Adrenal gland (tissue), 12 donors: ENCODE results near the gene CST5. TPM values are rescaled to one million over a fixed set of nuclear protein-coding genes. Genes with fewer than 3 reads are reported as not detected.

Experiments used
- DNase-seq, 7 donors: peaks; one replicate each; pipeline ENCODE4 v3.0.0-alpha.2; 2019 to 2020
- H3K27ac ChIP-seq, 5 donors: fragments of 200-600 bp; sonication (generic) in 4 of 5; 1 replicate in 3 of 5; 2 replicates in 2 of 5; pipeline versions ENCODE4 v1.5.1 to v1.8.0; 2016 to 2020; ENCODE audit warnings: mild to moderate bottlenecking in 1 of 5
- H3K27me3 ChIP-seq: fragments of 200-600 bp; 2 replicates; pipeline ENCODE4 v1.8.0; 2021
- H3K36me3 ChIP-seq, 2 donors: fragments of 200-600 bp; replicated peaks in 1 of 2; 1 replicate in 1 of 2; 2 replicates in 1 of 2; pipeline versions ENCODE4 v1.5.1 to v1.8.0; 2018 to 2022
- H3K4me1 ChIP-seq, 2 donors: fragments of 200-600 bp; replicated peaks in 1 of 2; 1 replicate in 1 of 2; 2 replicates in 1 of 2; pipeline versions ENCODE4 v1.5.1 to v1.8.0; 2018 to 2021
- H3K4me3 ChIP-seq, 4 donors: fragments of 200-600 bp; sonication (generic) in 3 of 4; one replicate each; pipeline ENCODE4 v1.5.1; 2016 to 2018
- H3K9me3 ChIP-seq, 3 donors: fragments of 200-600 bp; sonication (generic) in 1 of 3; replicated peaks in 1 of 3; 1 replicate in 2 of 3; 2 replicates in 1 of 3; pipeline versions ENCODE4 v1.5.1 to v1.8.0; 2016 to 2021
- CTCF ChIP-seq, 6 experiments: fragments of 450-650 bp in 4 of 6; fragments of 200-600 bp in 2 of 6; sonication (generic) in 1 of 6; IDR thresholded peaks; 1 replicate in 5 of 6; 2 replicates in 1 of 6; pipeline versions ENCODE4 v1.5.1 to v1.8.0; 2016 to 2021; ENCODE audit warnings: antibody characterized with exemption in 6 of 6, mild to moderate bottlenecking in 2 of 6, moderate library complexity in 1 of 6
- POLR2A ChIP-seq, 2 donors: fragments of 450-650 bp; IDR thresholded peaks; one replicate each; pipeline ENCODE4 v1.6.1; 2017; ENCODE audit warnings: antibody characterized with exemption in 2 of 2, mild to moderate bottlenecking in 2 of 2, moderate library complexity in 1 of 2
- WGBS, 4 donors: extraction: QIAGEN DNeasy Blood & Tissue Kit in 2 of 4; methylation state at CpG; one replicate each; pipeline versions ENCODE4 v1.1.5 to v1.1.7; 2013 to 2017; 5-methylcytosine and 5-hydroxymethylcytosine counted together
- intact Hi-C, 2 donors: fragments of 100-400 bp; cut with DNase I; formaldehyde crosslinking; loops; one replicate each; pipeline versions ENCODE4 v1.14.1 to v1.15.0; 2022 to 2023
- polyA plus RNA-seq, 3 donors: library from polyadenylated mRNA; stranded (reverse); fragments of 200-250 nt in 2 of 3; fragments of 350-450 nt in 1 of 3; fragmentation: Illumina TruSeq in 1 of 3; extraction: RNeasy Lipid Tissue Mini Kit (QIAGEN cat#74804) in 1 of 3; gene quantifications; one replicate each; pipeline ENCODE4 v1.2.3, GENCODE V29; 2013 to 2014
- total RNA-seq, 9 donors: library from RNA; depleted of rRNA in 4 of 9; stranded (reverse); fragments of >200 nt in 4 of 9; fragments of 120-200 nt in 1 of 9; fragmentation: NEBNext Ultra II Directional in 1 of 9; extraction: Animal tissue kit (Norgen Biotek cat#: 25700) in 1 of 9; gene quantifications; one replicate each; pipeline versions ENCODE4 v1.1.0 to v1.2.4, GENCODE V29; 2013 to 2023
- donor health status: healthy with polysubstance abuse.
- donor health status: Bipolar disorder and iron deficiency.
- donor health status: DM: yes; HTN: yes; CAD: no.
- donor health status: DM: no; HTN: no; CAD: no.
- donor health status: DM: no; HTN: no; CAD: no.
- donor health status: DM: yes; HTN: yes; CAD: no.

The CST5 gene
- total and polyA plus RNA-seq, 12 donors: 0.35 to 8.2 (median 1.9) TPM; not detected in 3

- H3K4me3 ChIP-seq: no peak overlapping the region
- TF ChIP-seq CTCF (IDR thresholded peaks at IDR 0.05) (no peak), POLR2A (IDR thresholded peaks at IDR 0.05) (no peak)
- no peak for DNase-seq
- H3K27me3 ChIP-seq: no peaks in the 10 kb centered on the region
- intact Hi-C loops: no loop called here
- H3K9me3 ChIP-seq: no peaks in the 10 kb centered on the region
- H3K4me1 ChIP-seq: no peaks in the 10 kb centered on the region
- H3K36me3 ChIP-seq: no peaks in the 10 kb centered on the region
- WGBS, 4 donors: 78 to 93% (median 87%) methylated on average over 4 to 6 of the region's 6 CpGs; no CpG with 5 or more reads in 1 of the 4 donors
- no peak overlapping the region for H3K27ac ChIP-seq
Measured at GRCh38 chr20:23877524-23877923, 2.0 kb downstream of the CST5 start.

GRCh38 chr20:23875606-23876237 lies 3.8 kb downstream of the CST5 start:
- Histone ChIP-seq H3K4me3 (no peak overlapping the region), H3K4me1 (no peaks in the 10 kb centered on the region), H3K27ac (no peak overlapping the region), H3K36me3 (no peaks in the 10 kb centered on the region), H3K9me3 (no peaks in the 10 kb centered on the region), H3K27me3 (peaks cover 5% of the 10 kb centered on the region)
- intact Hi-C loops: no loop called here
- WGBS, 4 donors: 76 to 97% (median 83%) methylated on average over 4 to 6 of the region's 6 CpGs
- no peak for TF ChIP-seq POLR2A (IDR thresholded peaks at IDR 0.05)
- no peak for TF ChIP-seq CTCF (IDR thresholded peaks at IDR 0.05)
- no peak for DNase-seq

GRCh38 chr20:23874747-23875146 lies 4.8 kb downstream of the CST5 start:
- no peaks in the 10 kb centered on the region for H3K36me3 ChIP-seq
- intact Hi-C loops: no loop called here
- H3K27me3 ChIP-seq: peaks cover 5% of the 10 kb centered on the region
- H3K4me3 ChIP-seq: no peak overlapping the region
- 69 to 83% (median 76%) methylated on average over 5 of the region's 5 CpGs for WGBS, 4 donors
- DNase-seq: no peak
- H3K27ac ChIP-seq: no peak overlapping the region
- no peak for TF ChIP-seq POLR2A (IDR thresholded peaks at IDR 0.05)
- no peak for TF ChIP-seq CTCF (IDR thresholded peaks at IDR 0.05)
- no peaks in the 10 kb centered on the region for H3K4me1 ChIP-seq
- no peaks in the 10 kb centered on the region for H3K9me3 ChIP-seq

GRCh38 chr20:23873370-23874015 lies 6.1 kb downstream of the CST5 start:
- H3K27ac ChIP-seq: no peak overlapping the region
- intact Hi-C loops: no loop called here
- H3K9me3 ChIP-seq: no peaks in the 10 kb centered on the region
- no peak overlapping the region for H3K4me3 ChIP-seq
- no peak for TF ChIP-seq POLR2A (IDR thresholded peaks at IDR 0.05)
- H3K36me3 ChIP-seq: no peaks in the 10 kb centered on the region
- H3K27me3 ChIP-seq: peaks cover 5% of the 10 kb centered on the region
- no peaks in the 10 kb centered on the region for H3K4me1 ChIP-seq
- 28 to 35% (median 31%) methylated on average over 3 of the region's 3 CpGs for WGBS, 4 donors
- DNase-seq: no peak

GRCh38 chr20:23872065-23872464 lies 7.5 kb downstream of the CST5 start:
- no peak for TF ChIP-seq CTCF (IDR thresholded peaks at IDR 0.05)
- TF ChIP-seq POLR2A (IDR thresholded peaks at IDR 0.05): no peak
- no peak for DNase-seq
- intact Hi-C loops: no loop called here
- 77 to 96% (median 83%) methylated on average over 1 of the region's 1 CpG for WGBS, 4 donors
- Histone ChIP-seq H3K27ac (no peak overlapping the region), H3K36me3 (no peaks in the 10 kb centered on the region), H3K4me1 (no peaks in the 10 kb centered on the region), H3K9me3 (no peaks in the 10 kb centered on the region), H3K4me3 (no peak overlapping the region), H3K27me3 (peaks cover 5% of the 10 kb centered on the region)
